ENCODE measurements around the gene ZNF320.
"Not testable (repeated sequence)": the region's sequence is repeated elsewhere in the genome, so short reads cannot be mapped to it uniquely, and the experiment has no call there.

The ZNF320 gene

GRCh38 chr19:52922841-52923777 lies 25.7 kb upstream of the ZNF320 start, which contains the start of gene ZNF888:
Gene ZNF888, minus strand, starts transcription at chr19:52923428. Its CDS starts 5,555 bp downstream, at chr19:52917873.
- peak; percentile 66 to 77 for DNase-seq (ENCODE audit: low read depth in 2 of 2)

- no peak for DNase-seq (ENCODE audit: low read depth in 2 of 2)
Measured at GRCh38 chr19:52917531-52917930, 20.1 kb upstream of the ZNF320 start.

DNA sequence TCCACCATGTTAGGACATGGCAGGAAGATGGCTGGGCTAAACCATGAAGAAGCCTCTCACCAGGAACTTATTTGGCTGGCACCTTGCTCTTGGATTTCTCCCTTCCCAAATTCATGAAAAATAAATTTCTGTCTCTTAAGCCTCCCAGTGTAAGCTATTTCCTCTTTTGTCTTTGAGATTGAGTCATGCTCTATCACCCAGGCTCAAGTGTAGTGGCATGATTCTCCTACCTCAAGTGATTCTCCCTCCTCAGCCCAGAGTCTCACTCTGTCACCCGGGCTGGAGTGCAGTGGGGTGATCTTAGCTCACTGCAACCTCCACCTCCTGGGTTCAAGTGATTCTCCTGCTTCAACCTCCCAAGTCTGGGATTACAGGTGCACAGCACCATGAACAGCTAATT lies 13.2 kb upstream of the ZNF320 start:
- DNase-seq (ENCODE audit: low read depth in 2 of 2), result no peak

GRCh38 chr19:52904052-52904780 lies 6.8 kb upstream of the ZNF320 start:
- DNase-seq (ENCODE audit: low read depth in 2 of 2), result not testable (repeated sequence)

- no peak for DNase-seq (ENCODE audit: low read depth in 2 of 2)
Measured at GRCh38 chr19:52901842-52902241, 4.4 kb upstream of the ZNF320 start.

- DNase-seq (ENCODE audit: low read depth in 2 of 2), result not testable (repeated sequence)
Measured at GRCh38 chr19:52898596-52898995, 1.2 kb upstream of the ZNF320 start.

GRCh38 chr19:52898101-52898500 lies 666 bp upstream of the ZNF320 start:
- DNase-seq (ENCODE audit: low read depth in 2 of 2), result no peak

DNA sequence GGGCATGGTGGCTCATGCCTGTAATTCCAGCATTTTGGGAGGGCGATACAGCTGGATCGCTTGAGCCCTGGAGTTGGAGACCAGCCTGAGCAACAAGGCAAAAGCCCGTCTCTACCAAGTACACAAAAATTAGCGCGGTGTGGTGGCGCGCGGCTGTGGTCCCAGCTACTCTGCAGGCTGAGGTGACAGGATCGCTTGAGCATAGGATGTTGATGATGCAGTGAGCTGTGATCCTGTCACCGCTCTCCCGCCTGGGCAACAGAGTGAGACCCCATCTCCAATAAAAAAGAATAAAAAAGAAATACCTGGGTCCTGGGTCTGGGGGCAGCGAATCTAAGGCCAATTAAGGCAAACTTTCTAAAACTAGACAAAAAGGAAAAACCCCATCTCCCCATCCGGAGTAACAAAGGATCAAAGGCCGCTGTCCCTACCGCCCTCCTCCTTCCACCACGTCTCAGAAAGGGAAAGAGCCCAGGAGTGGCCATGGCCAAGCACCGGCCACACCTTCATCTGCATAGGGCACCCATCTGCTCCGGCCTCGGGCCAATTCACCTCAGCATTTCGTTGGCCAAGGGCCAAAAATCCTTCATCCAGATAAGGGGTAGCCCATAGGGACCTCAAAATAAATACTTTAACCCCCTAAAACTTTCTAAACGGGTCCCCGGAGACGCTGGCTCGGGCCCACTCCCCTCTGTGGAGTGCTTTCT lies 851 bp downstream of the ZNF320 start:
- peak in 1 of 2 donors; percentile 1 for DNase-seq (ENCODE audit: low read depth in 2 of 2)

DNA sequence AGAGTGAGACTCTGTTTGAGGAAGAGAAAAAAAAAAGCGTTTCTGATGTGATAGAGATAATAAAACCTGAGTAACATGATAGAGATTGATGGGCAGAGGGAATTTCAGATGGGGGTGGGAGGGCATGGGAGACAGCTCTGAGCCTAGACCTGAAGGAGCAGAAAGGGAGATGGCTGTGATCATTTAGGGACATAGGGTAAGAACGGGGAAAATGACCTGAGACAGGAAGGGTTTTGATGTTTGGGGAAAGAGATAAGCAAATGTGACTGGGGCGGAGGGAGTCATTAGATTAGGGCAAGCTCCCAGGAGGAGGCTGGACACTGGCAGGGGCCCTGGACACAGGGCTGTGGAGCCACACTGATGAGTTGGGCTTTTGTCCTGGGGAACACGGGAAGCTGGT lies 6.1 kb downstream of the ZNF320 start:
- DNase-seq (ENCODE audit: low read depth in 2 of 2), result no peak

GRCh38 chr19:52889931-52890330 lies 7.5 kb downstream of the ZNF320 start:
- DNase-seq (ENCODE audit: low read depth in 2 of 2), result no peak

DNA sequence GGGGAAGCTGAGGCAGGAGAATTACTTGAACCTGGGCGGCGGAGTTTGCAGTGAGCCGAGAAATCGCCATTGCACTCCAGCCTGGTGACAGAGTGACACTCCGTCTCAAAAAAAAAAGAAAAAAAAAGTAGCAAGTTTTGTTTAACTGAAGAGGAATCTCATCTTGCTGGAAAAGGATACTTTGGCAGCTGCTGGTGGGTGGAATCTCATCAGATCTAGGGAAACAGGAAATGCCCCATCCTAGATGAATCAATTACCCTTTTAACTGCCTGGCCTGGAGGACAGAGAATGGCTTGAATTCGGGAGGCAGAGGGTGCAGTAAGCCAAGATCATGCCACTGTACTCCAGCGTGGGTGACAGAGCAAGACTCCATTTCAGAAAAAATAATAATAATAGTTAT lies 8.4 kb downstream of the ZNF320 start:
- no peak for DNase-seq (ENCODE audit: low read depth in 2 of 2)

DNA sequence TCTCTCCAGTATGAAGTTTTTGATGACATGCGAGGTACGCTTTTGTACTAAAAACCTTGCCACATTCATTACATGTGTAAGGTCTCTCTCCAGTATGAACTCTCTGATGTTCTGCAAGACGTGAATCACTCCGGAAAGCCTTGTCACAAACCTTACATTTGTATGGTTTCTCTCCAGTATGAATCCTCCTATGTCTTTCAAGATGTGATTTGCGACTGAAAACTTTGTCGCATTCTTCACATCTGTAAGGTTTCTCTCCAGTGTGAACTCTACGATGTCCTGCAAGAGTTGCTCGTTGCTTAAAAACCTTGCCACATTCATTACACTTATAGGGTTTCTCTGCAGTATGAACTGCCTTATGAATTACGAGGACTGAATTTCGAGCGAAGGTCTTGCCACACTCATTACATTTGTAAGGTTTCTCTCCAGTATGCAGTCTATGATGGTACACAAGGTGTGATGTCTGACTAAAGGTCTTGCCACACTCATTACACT lies 16.5 kb downstream of the ZNF320 start:
- no peak for DNase-seq (ENCODE audit: low read depth in 2 of 2)

GRCh38 chr19:52872996-52873395 lies 24.4 kb downstream of the ZNF320 start:
- DNase-seq (ENCODE audit: low read depth in 2 of 2), result not testable (repeated sequence)

GRCh38 chr19:52871466-52871865 lies 26.0 kb downstream of the ZNF320 start:
- no peak for DNase-seq (ENCODE audit: low read depth in 2 of 2)

DNA sequence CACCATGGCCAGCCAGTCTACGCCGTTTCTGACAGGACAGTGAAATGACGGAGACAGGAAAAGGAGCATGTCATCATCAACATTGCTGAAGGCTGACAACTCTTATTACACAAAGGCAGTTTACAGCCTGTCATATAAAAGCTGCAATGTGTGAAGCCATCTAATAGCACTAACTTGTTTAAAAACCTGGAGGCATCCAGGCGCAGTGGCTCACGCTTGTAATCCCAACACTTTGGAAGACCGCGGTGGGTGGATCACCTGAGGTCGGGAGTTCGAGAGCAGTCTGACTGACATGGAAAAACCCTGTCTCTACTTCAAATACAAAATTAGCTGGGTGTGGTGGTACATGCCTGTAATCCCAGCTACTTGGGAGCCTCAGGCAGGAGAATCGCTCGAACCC lies 29.4 kb downstream of the ZNF320 start:
- not testable (repeated sequence) for DNase-seq (ENCODE audit: low read depth in 2 of 2)

GRCh38 chr19:52857378-52858191 lies 39.9 kb downstream of the ZNF320 start, which contains the start of gene ZNF468:
Gene ZNF468, minus strand, starts transcription at chr19:52857619. Its CDS starts 3,347 bp downstream, at chr19:52854272.
- peak; percentile 51 to 55 for DNase-seq (ENCODE audit: low read depth in 2 of 2)

GRCh38 chr19:52856540-52857377 lies 40.7 kb downstream of the ZNF320 start:
- DNase-seq (ENCODE audit: low read depth in 2 of 2), result peak in 1 of 2 donors; percentile 0

Data from stimulated activated CD8-positive, alpha-beta memory T cell treated with anti-CD3 and anti-CD28 coated beads, Interleukin-15, amount 100 ng/mL, for 48 hours (primary cell).